Memory B cell (primary cell): ENCODE data around the gene SIPA1L3.

Experiments
- ATAC-seq: fragments of 150-1000 bp; cut with Tn5 transposase; 2 replicates; pipeline ENCODE4 v1.10.0; 2021; ENCODE audit warnings: low read depth, mild to moderate bottlenecking, moderate library complexity
- DNase-seq, 2 donors: peaks; one replicate each; pipeline ENCODE4 v3.0.0; 2022; ENCODE audit warnings: low spot score in 2 of 2
- H3K27ac Mint-ChIP-seq: one replicate; pipeline ENCODE4 v1.8.0; 2022; ENCODE audit warnings: mild to moderate bottlenecking, moderate library complexity, mixed read lengths
- H3K27me3 Mint-ChIP-seq: one replicate; pipeline ENCODE4 v1.8.0; 2022; ENCODE audit warnings: mixed read lengths
- H3K36me3 Mint-ChIP-seq: one replicate; pipeline ENCODE4 v1.8.0; 2022; ENCODE audit warnings: mild to moderate bottlenecking, mixed read lengths
- H3K4me1 Mint-ChIP-seq: one replicate; pipeline ENCODE4 v1.8.0; 2022; ENCODE audit warnings: mixed read lengths
- H3K4me3 Mint-ChIP-seq: one replicate; pipeline ENCODE4 v1.8.0; 2022; ENCODE audit warnings: mild to moderate bottlenecking, moderate library complexity, mixed read lengths
- H3K9me3 Mint-ChIP-seq: one replicate; pipeline ENCODE4 v1.8.0; 2022; ENCODE audit warnings: mixed read lengths

Gene SIPA1L3

DNA sequence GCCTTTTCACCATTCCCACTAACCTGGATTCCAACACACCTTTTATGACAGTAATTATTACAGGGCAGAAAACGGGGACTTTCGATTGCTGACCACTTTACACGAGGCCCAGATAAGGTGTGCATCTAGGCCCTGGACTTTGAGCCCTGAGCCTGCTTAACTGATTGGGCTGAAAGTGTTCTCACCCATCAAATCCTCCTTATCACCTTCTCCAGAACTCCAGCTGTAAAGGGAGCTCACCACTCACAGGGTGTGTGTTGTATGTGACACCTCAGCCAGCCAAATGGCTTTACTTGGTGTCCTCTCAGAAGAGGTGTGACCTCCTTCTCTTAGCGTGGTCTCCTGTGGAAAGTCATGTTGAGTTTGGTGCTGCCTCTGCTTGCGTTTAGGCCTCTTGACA is 36.5 kb downstream of the SIPA1L3 start:
- H3K4me1 Mint-ChIP-seq: peaks cover 34% of the 10 kb centered on the region
- ATAC-seq (no peak), DNase-seq (no peak)
- no peak overlapping the region for H3K4me3 Mint-ChIP-seq
- no peak overlapping the region for H3K27ac Mint-ChIP-seq
- peaks cover 14% of the 10 kb centered on the region for H3K36me3 Mint-ChIP-seq
- H3K9me3 Mint-ChIP-seq: no peaks in the 10 kb centered on the region
- H3K27me3 Mint-ChIP-seq: no peaks in the 10 kb centered on the region

DNA sequence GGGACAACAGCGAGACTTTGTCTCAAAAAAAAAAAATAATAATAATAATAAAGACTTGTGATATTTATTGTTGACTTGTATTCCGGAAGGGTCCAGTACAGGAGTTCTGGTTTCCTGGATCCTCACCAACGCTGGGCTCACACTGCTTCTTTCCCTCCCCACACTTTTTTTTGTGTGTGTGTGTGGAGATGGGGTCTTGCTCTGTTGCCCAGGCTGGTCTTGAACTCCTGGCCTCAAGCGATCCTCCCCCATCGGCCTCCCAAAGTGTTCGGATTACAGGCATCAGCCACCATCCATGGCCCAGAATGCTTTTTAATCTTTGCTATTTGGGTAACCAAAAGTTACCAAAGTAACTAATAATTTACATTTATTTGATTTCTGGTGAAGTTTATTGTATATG is 39.1 kb downstream of the SIPA1L3 start:
- DNase-seq: no peak
- peaks cover 36% of the 10 kb centered on the region for H3K4me1 Mint-ChIP-seq
- no peak overlapping the region for H3K27ac Mint-ChIP-seq
- no peak overlapping the region for H3K4me3 Mint-ChIP-seq
- H3K36me3 Mint-ChIP-seq: peaks cover 14% of the 10 kb centered on the region
- ATAC-seq: no peak
- H3K9me3 Mint-ChIP-seq: no peaks in the 10 kb centered on the region
- no peaks in the 10 kb centered on the region for H3K27me3 Mint-ChIP-seq

DNA sequence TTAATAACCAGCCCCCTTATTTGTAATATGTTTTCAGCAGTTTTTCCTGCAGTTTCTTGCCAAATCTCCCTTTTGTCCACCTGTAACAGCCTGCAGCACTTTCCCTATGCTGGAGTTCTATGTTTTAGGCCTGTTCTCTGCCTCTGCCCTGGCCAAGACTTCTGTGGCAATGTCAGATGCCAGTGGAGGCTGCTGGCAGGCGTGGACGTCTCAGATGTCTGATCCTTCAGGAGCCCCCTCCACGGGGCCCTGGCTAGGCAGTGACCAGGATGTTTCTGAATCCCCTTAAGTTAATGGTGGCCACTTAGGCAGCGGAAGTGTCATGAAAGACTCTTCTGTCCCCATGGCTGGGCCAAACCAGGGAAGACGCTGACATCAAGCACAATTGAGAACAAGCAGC is 40.8 kb downstream of the SIPA1L3 start:
- no peaks in the 10 kb centered on the region for H3K27me3 Mint-ChIP-seq
- peaks cover 10% of the 10 kb centered on the region for H3K36me3 Mint-ChIP-seq
- H3K27ac Mint-ChIP-seq: peak overlapping the region; percentile 84
- ATAC-seq (no peak), DNase-seq (no peak)
- H3K9me3 Mint-ChIP-seq: no peaks in the 10 kb centered on the region
- peaks cover 28% of the 10 kb centered on the region for H3K4me1 Mint-ChIP-seq
- no peak overlapping the region for H3K4me3 Mint-ChIP-seq

DNA sequence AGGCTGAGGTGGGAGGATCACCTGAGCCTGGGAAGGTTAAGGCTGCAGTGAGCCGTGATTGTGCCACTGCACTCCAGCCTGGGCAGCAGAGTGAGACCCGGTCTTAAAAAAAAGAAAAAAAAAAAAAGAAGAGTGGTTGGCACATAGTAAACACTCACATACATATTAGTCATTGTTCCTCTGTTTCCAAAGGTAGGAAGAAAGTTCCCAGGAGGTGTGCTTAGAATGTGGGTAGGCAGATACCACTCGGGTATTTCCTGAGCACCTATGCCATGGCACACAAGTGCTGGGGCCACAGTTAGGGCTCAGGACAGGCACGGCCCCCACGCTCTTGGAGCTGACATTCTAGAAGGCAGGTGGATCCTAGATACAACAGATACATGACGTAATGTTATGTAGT is 41.4 kb downstream of the SIPA1L3 start:
- DNase-seq (no peak), ATAC-seq (no peak)
- Mint-ChIP-seq H3K9me3 (no peaks in the 10 kb centered on the region), H3K27me3 (no peaks in the 10 kb centered on the region), H3K4me1 (peaks cover 27% of the 10 kb centered on the region), H3K27ac (peak overlapping the region; percentile 84), H3K4me3 (no peak overlapping the region), H3K36me3 (peaks cover 10% of the 10 kb centered on the region)

- H3K4me1 Mint-ChIP-seq: peaks cover 40% of the 10 kb centered on the region
- no peaks in the 10 kb centered on the region for H3K9me3 Mint-ChIP-seq
- H3K27me3 Mint-ChIP-seq: no peaks in the 10 kb centered on the region
- ATAC-seq (no peak), DNase-seq (no peak)
- peak overlapping the region; percentile 90 for H3K27ac Mint-ChIP-seq
- H3K4me3 Mint-ChIP-seq: no peak overlapping the region
- H3K36me3 Mint-ChIP-seq: peaks cover 16% of the 10 kb centered on the region
Measured at GRCh38 chr19:37950471-37951175, 43.6 kb downstream of the SIPA1L3 start.

DNA sequence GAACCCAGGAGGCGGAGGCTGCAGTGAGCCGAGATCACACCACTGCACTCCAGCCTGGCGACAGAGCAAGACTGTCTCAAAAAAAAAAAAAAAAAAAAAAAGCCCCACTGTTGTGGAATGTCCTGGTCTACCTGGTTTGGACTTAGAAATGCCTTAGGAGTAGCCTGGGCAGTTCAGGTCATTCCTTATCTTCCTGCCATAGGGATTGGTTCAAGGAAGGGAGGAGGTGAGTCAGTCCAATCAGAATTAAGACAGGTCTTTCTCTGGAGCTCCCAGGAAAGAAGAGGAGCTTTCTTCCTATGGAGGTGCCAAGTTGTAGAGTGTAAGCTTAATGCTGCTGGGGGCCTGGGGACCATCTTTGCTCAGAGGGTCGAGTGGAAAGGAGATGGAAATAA is 44.8 kb downstream of the SIPA1L3 start:
- Mint-ChIP-seq H3K9me3 (no peaks in the 10 kb centered on the region), H3K36me3 (peaks cover 16% of the 10 kb centered on the region), H3K27ac (peak overlapping the region; percentile 90), H3K4me1 (peaks cover 45% of the 10 kb centered on the region), H3K27me3 (no peaks in the 10 kb centered on the region), H3K4me3 (peak overlapping the region; percentile 30)
- DNase-seq (no peak), ATAC-seq (no peak)

- H3K27ac Mint-ChIP-seq: peak overlapping the region; percentile 21
- no peak for ATAC-seq
- DNase-seq: no peak
- peaks cover 45% of the 10 kb centered on the region for H3K4me1 Mint-ChIP-seq
- no peak overlapping the region for H3K4me3 Mint-ChIP-seq
- H3K36me3 Mint-ChIP-seq: peaks cover 14% of the 10 kb centered on the region
- no peaks in the 10 kb centered on the region for H3K9me3 Mint-ChIP-seq
- H3K27me3 Mint-ChIP-seq: no peaks in the 10 kb centered on the region
Measured at GRCh38 chr19:37953171-37953917, 46.3 kb downstream of the SIPA1L3 start.

- no peak for ATAC-seq
- Mint-ChIP-seq H3K27me3 (no peaks in the 10 kb centered on the region), H3K4me1 (peaks cover 45% of the 10 kb centered on the region), H3K4me3 (no peak overlapping the region), H3K36me3 (peaks cover 15% of the 10 kb centered on the region), H3K27ac (peak overlapping the region; percentile 21), H3K9me3 (no peaks in the 10 kb centered on the region)
- DNase-seq: no peak
Measured at GRCh38 chr19:37953918-37954303, 46.9 kb downstream of the SIPA1L3 start.

GRCh38 chr19:37954421-37954874 is 47.4 kb downstream of the SIPA1L3 start:
- H3K4me1 Mint-ChIP-seq: peaks cover 48% of the 10 kb centered on the region
- DNase-seq (no peak), ATAC-seq (no peak)
- H3K36me3 Mint-ChIP-seq: peaks cover 17% of the 10 kb centered on the region
- peak overlapping the region; percentile 57 for H3K4me3 Mint-ChIP-seq
- no peaks in the 10 kb centered on the region for H3K9me3 Mint-ChIP-seq
- H3K27me3 Mint-ChIP-seq: no peaks in the 10 kb centered on the region
- peak overlapping the region; percentile 21 for H3K27ac Mint-ChIP-seq

DNA sequence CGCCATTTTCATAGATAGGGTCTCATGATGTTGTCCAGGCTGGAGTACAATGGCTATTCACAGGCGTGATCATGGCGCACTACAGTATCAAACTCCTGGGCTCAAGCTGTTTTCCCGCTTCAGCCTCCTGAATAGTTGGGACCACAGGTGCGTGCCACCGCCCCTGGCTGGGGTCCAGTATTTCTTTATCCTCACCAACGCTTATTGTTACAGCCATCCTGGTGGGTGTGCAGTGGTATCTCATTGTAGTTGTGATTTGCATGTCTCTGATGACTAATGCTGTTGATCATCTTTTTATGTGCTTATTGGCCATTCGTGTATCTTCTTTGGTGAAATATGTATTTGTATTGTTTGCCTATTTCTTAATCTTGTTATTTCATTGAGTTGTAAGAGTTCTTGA is 49.0 kb downstream of the SIPA1L3 start:
- no peak for DNase-seq
- Mint-ChIP-seq H3K27ac (peak overlapping the region; percentile 48), H3K36me3 (peaks cover 13% of the 10 kb centered on the region), H3K4me1 (peaks cover 47% of the 10 kb centered on the region), H3K27me3 (no peaks in the 10 kb centered on the region), H3K9me3 (no peaks in the 10 kb centered on the region), H3K4me3 (no peak overlapping the region)
- ATAC-seq: no peak

GRCh38 chr19:37957176-37957575 is 50.2 kb downstream of the SIPA1L3 start:
- peaks cover 18% of the 10 kb centered on the region for H3K36me3 Mint-ChIP-seq
- peaks cover 3% of the 10 kb centered on the region for H3K9me3 Mint-ChIP-seq
- peaks cover 44% of the 10 kb centered on the region for H3K4me1 Mint-ChIP-seq
- H3K27ac Mint-ChIP-seq: no peak overlapping the region
- DNase-seq (no peak), ATAC-seq (no peak)
- no peak overlapping the region for H3K4me3 Mint-ChIP-seq
- no peaks in the 10 kb centered on the region for H3K27me3 Mint-ChIP-seq

DNA sequence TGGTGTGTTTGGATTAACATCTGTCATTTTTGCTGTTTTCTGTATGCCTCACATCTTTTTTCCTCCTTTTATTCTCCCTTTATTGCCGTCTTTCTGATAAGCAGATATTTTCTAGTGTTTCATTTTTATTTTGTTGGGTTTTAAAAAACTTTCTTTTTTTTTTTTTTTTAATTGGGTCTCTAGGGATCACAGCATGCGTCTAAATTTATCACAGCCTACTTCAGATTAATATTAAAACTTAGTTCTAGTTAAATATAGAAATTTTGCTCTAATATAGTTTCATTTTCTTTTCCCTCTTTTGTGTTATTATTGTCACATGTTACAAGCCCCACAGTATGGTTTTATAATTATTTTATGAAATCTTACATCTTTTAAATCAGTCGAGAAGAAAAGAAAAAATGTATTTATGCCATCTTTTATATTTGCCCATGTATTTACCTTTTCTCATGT is 52.7 kb downstream of the SIPA1L3 start:
- peak; percentile 66 for ATAC-seq
- peak overlapping the region; percentile 66 for H3K4me3 Mint-ChIP-seq

GRCh38 chr19:37961198-37961597 is 54.2 kb downstream of the SIPA1L3 start:
- H3K9me3 Mint-ChIP-seq: peaks cover 3% of the 10 kb centered on the region
- H3K4me3 Mint-ChIP-seq: peak overlapping the region; percentile 37
- H3K27me3 Mint-ChIP-seq: no peaks in the 10 kb centered on the region
- peaks cover 12% of the 10 kb centered on the region for H3K36me3 Mint-ChIP-seq
- ATAC-seq (no peak), DNase-seq (no peak)
- peaks cover 44% of the 10 kb centered on the region for H3K4me1 Mint-ChIP-seq
- peak overlapping the region; percentile 81 for H3K27ac Mint-ChIP-seq

More for the DNA sequence above, 52.7 kb downstream of the SIPA1L3 start:
- Mint-ChIP-seq H3K27ac (peak overlapping the region; percentile 48), H3K36me3 (peaks cover 16% of the 10 kb centered on the region), H3K4me1 (peaks cover 46% of the 10 kb centered on the region), H3K27me3 (no peaks in the 10 kb centered on the region), H3K9me3 (peaks cover 3% of the 10 kb centered on the region)
- no peak for DNase-seq

- Mint-ChIP-seq H3K27me3 (no peaks in the 10 kb centered on the region), H3K36me3 (peaks cover 12% of the 10 kb centered on the region), H3K4me1 (peaks cover 42% of the 10 kb centered on the region), H3K27ac (peak overlapping the region; percentile 81), H3K4me3 (peak overlapping the region; percentile 39), H3K9me3 (peaks cover 3% of the 10 kb centered on the region)
- ATAC-seq (no peak), DNase-seq (no peak)
Measured at GRCh38 chr19:37963190-37963936, 56.4 kb downstream of the SIPA1L3 start.
